HG02588 (cell line): ENCODE data around the gene TTLL11.
A peak's percentile ranks its signal among the peaks of the same experiment; 100 is the strongest.

ENCODE experiments used
- ATAC-seq: cut with Tn5 transposase; IDR thresholded peaks from one replicate; pipeline ENCODE4 v1.9.1; 2021; ENCODE audit warnings: mild to moderate bottlenecking, moderate library complexity; ENCODE audit not compliant: unreplicated experiment

TTLL11 gene

DNA sequence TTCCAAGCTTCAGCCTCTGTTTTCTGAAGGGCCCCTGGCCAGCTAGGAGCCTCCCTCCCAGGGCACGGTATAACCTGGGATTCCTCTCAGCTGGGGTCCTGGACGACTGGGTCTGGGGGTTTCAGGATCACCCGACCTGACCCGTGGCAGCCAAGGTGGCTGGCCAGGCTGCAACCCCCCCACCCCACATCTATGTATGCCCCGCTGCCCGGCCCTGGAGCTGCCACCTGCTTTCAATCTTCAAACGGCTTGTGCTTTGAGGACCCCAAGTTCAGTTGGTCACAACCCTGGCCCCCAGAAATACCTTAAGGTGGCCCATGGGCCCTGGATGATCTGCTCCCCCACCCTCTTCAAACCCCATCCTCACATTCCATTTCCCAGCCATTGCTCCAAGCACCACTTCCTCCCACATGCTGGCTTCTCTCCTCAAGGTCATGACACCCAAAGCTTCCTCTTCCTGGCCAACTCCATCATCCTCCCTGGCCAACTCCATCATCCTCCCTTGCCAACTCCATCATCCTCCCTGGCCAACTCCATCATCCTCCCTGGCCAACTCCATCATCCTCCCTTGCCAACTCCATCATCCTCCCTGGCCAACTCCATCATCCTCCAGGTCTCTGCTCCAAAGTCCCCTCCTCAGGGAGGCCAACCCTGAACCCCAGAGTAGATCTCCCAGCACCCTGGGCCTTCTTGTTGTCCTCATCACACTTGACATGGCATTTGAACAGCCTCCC lies 17.2 kb upstream of the TTLL11 start:
- no peak for ATAC-seq

DNA sequence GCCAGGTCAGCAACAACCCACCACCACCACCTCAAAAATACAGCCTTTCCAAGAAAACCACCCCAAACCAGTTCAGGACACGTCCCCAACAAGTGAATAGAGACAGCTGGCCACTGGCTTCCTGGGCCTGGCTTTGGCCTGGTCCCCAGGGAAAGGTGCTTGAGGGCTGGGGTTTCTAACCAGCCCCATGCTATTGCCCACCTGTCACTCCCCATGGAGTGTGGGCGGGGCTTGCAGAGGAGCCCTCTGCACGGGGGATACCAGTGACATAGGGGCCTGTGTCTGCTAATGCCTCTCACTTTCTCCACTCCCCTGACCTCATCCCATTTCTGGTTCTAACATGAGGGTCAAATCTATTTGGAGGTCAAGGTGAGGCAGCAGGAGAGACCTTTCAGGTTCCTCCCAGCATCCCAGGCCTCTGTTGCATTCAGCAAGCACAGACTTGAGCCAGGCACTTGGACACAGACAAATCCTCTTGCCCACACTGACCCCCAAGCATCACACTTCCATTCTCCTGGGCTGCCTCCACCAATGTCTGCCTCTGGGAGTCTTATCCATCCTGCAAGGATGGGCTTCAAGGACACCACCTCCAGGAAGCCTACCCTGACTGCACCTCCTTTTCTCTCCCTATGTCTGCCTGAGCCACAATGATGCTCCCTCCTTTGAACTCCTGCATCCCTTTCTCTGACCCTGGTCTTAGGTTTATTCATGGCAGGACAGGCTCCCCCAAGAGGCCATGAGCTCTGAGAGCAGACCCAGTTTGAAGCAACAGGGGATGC lies 16.1 kb upstream of the TTLL11 start:
- ATAC-seq: no peak

- no peak for ATAC-seq
Measured at GRCh38 chr9:122107291-122107805, 14.2 kb upstream of the TTLL11 start.

GRCh38 chr9:122106576-122106975 lies 13.5 kb upstream of the TTLL11 start:
- ATAC-seq: no peak

GRCh38 chr9:122103985-122104384 lies 10.9 kb upstream of the TTLL11 start:
- ATAC-seq: no peak

- no peak for ATAC-seq
Measured at GRCh38 chr9:122102156-122102555, 9.0 kb upstream of the TTLL11 start.

GRCh38 chr9:122100756-122101155 lies 7.6 kb upstream of the TTLL11 start:
- no peak for ATAC-seq

DNA sequence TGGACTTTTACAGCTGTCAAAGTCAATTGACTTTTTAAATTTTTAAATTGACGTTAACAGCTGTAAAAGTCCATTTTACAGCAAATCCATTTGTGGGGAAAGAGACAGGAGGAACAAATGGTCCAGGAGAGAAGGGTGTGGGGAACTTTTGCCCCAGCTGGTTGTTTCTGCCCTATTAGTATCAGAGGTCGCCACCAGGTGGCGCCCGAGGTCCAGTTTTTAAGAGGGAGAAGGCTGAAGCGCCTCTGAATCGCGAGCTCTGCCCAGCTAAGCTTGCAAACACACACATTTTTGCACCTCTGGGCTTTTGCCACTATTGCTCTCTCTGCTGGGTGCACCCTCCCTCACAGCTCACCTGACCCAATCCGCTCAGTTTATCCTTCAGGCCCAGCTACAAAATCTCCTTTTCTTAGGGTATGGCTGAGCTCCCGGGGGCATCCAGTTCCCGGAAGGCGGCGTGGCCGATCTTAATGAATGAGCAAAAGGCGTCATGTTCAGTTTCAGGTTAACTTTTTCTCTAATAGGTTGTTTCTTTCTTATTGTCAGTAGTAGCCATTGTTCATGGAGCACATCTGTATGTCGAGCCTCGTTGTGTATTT lies 6.3 kb upstream of the TTLL11 start:
- peak; percentile 63 for ATAC-seq

DNA sequence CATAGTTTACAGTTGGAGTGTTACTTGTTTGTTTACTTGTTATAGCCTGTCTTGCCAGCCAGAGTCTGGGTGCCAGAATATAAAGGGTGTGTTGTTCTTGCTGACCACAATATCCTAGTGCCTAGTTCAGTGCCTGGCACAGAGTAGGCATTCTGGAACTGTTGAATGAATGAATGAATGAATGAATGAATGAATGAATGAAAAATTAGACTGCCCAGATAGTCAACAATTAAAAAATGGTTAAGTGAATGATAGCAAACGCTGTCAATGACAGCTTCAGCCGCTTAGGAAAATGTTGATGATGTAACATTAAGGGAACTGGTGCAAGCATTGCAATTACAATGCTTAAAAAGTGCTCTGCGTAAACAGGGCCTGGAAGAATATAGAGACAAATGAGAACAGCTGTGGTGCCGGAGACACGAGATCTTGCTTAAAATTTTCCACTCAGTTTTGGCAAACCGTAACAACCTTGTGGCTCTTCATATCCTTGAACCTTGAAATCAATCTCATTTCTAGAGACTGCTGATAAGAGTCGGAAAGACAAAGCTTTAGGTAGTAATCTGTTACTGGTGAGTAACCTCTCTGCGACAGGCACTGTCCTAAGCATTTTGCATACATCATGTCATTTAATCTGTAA lies 4.7 kb upstream of the TTLL11 start:
- ATAC-seq: no peak

DNA sequence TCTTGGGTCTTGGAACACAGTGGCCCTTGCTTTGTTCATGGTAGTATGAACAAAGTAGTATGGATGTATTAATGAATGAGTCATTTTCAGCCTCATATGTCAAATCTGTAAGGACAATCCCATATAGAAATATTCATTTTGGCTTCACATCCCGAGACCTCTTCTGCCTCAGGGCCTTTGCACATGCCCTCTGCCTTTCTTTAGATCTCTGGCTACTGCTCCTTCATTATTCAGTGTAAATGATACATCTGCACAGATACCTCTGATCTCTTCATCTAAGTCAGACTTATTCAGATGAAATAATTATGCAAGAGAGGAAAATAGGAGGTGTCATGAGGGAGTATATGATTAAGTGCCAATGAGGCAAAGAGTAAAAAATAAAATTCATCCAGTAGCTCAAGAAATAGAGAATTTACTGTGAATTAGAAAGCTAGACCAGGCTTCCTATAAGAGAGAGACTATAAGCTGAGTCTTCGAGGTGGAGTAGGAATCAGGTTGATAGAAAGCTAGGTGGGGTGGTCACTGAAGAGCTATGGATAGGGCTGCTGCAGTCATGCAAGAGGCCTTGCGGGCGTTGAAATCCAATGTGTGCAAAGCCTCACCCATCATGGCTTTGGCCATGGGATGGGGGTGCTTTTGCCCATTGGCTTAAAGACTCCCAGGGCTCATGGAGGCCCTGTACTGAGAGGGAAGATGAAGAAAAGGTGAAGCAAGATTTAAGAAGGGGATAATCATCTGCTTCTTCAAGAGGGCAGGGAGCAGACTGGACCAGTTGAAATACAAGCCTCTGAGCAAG lies 3.7 kb upstream of the TTLL11 start:
- no peak for ATAC-seq

DNA sequence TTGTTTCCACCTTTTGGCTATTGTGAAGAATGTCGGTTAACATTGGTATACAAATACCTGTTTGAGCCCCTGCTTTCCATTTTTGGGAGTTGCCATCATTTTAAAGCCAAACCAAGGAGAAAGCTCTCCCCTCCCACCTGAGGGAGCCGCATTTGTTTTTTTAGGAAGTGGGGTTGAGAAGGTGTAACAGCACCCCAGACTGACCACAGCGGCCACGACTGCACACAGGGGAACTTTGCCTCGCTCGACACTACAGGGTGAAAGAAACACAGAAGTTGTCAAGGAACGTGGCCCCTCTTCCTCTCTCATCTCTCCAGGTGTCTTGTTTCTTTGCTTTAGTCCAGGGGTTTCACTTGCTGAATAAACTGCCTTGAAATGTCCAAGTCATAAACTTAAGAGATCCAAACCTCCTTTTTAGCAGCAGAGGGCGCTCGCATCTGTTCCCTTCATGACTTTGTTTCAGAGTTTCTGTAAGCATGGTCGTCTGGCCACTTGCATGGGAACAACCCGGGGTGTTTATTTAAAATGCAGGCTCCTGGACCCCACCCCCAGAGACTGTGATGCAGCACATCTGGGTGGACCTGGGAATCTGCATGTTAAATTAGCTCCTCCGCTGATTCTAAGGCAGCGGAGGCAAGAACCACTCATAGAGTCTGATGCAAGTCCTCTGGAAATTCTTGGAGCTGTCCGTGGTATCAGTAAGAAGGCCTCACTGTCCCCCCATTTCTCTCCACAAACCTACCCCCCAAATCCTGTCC lies 2.1 kb upstream of the TTLL11 start:
- ATAC-seq: no peak

- no peak for ATAC-seq
Measured at GRCh38 chr9:122091682-122092592, 1.2 kb downstream of the TTLL11 start.

DNA sequence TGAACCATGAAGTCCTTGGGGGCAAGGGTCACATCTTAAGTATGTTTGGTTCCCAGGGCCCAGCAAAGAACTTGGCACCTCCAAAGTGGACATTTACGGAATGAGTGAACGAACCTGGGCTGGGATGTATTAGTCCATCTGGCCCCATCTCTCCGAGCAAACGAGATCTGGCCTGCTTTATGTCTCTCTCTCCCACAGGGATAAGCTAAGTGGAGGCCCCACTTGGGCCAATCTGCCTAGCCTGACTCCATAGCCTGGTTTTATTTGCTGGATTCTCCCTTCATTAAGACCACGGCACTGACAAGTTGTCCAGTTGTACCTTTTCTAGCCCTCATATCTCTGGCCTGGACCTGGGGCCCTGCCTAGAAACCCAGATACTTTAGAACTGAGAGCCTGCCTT lies 2.1 kb downstream of the TTLL11 start:
- no peak for ATAC-seq

- no peak for ATAC-seq
Measured at GRCh38 chr9:122090287-122090883, 2.7 kb downstream of the TTLL11 start.

GRCh38 chr9:122088880-122089706 lies 4.0 kb downstream of the TTLL11 start:
- no peak for ATAC-seq

DNA sequence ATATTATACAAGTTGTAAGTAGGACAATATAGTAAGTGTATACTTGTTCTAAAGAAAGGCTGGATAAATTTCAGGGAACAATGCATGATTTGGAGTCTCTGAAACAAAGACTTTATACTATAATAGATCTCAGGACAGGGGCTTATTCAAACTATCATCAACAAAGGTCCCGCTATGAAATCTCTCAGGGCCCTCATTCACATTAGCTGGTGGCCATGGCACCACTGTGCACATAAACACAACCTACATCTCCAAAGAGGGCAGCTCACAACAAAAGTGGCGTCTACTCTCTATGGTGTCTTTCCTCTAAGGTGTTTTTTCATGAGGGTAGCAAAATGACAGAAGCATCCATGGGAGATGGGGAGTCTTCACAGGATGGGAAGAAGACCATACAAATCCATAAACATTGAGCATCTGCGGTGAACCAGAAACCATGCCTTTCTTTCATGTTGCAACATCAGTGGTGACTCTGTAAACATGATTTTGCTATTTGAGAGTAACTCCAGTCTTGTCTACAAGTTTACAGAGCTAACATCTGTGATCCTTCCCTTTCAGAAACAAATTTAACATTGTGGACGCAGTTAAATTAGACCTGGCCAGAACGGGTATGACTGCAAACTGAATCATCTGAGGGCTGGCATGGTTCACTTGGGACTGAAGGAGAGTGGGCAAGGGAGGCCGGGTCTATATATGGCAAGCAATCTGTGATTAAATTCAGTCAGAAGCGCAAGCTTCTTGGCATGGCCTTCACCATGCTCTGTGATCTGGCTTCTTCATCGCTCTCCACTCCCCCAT lies 5.5 kb downstream of the TTLL11 start:
- no peak for ATAC-seq

DNA sequence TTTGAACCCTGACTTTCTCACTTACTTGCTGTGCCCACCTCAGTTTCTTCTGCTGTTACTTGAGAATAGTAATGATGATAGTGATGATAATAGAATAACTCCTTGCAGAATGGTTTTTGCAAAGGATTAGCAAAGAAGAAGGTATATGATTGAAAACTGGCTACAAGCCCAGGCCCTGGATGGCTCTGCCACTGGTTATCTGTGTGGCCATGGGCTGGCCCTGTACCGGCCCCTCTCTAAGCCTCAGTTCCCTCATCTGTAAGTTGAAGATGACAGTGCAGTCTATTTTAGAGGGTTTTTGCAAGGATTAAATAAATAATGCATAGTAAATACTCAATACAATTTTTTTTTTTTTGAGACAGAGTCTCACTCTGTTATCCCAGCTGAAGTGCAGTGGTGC lies 6.2 kb downstream of the TTLL11 start:
- ATAC-seq: no peak
